Neural progenitor cell (in vitro differentiated cells): ENCODE measurements around the gene IPO13. TPM values are rescaled to one million over a fixed set of nuclear protein-coding genes. Genes with fewer than 3 reads are reported as not detected.

Experiments used
- DNase-seq: peaks from one replicate; pipeline ENCODE4 v3.0.0-alpha.2; 2016; ENCODE audit warnings: low spot score
- H2AFZ ChIP-seq: fragments of 200-600 bp; sonication (generic); replicated peaks from 2 replicates; pipeline ENCODE4 v1.6.1; 2016; ENCODE audit warnings: antibody characterized with exemption
- H3F3A ChIP-seq: fragments of 200-600 bp; sonication (generic); 2 replicates; pipeline ENCODE4 v1.6.1; 2016; ENCODE audit warnings: antibody characterized with exemption, low read depth
- H3K27ac ChIP-seq: fragments of 200-600 bp; sonication (generic); 2 replicates; pipeline ENCODE4 v1.5.1; 2016; ENCODE audit warnings: mild to moderate bottlenecking
- H3K27me3 ChIP-seq: fragments of 200-600 bp; sonication (generic); 2 replicates; pipeline ENCODE4 v1.6.1; 2016; ENCODE audit warnings: mild to moderate bottlenecking, moderate library complexity
- H3K36me3 ChIP-seq: fragments of 200-600 bp; sonication (generic); 2 replicates; pipeline ENCODE4 v1.5.1; 2016
- H3K4me1 ChIP-seq: fragments of 200-600 bp; sonication (generic); 2 replicates; pipeline ENCODE4 v1.6.1; 2016; ENCODE audit warnings: mixed run types
- H3K4me2 ChIP-seq: fragments of 200-600 bp; sonication (generic); 2 replicates; pipeline ENCODE4 v1.6.1; 2016
- H3K4me3 ChIP-seq: fragments of 200-600 bp; sonication (generic); 2 replicates; pipeline ENCODE4 v1.5.1; 2016
- H3K79me2 ChIP-seq: fragments of 200-600 bp; sonication (generic); 2 replicates; pipeline ENCODE4 v1.6.1; 2016; ENCODE audit warnings: low read depth
- H3K9ac ChIP-seq: fragments of 200-600 bp; sonication (generic); 2 replicates; pipeline ENCODE4 v1.6.1; 2016
- H3K9me3 ChIP-seq: fragments of 200-600 bp; sonication (generic); 2 replicates; pipeline ENCODE4 v1.5.1; 2016; ENCODE audit warnings: low read depth
- H4K20me1 ChIP-seq: fragments of 200-600 bp; sonication (generic); 2 replicates; pipeline ENCODE4 v1.6.1; 2016; ENCODE audit warnings: low read depth
- H3K27ac Mint-ChIP-seq: 3 replicates; pipeline ENCODE4 v1.8.0; 2021; ENCODE audit warnings: mixed read lengths
- H3K27me3 Mint-ChIP-seq: 2 replicates; pipeline ENCODE4 v1.8.0; 2022; ENCODE audit warnings: low read depth, mild to moderate bottlenecking, inconsistent platforms, moderate library complexity, mixed read lengths; ENCODE audit not compliant: insufficient read depth
- H3K36me3 Mint-ChIP-seq: 3 replicates; pipeline ENCODE4 v1.8.0; 2021; ENCODE audit warnings: mixed read lengths
- H3K4me1 Mint-ChIP-seq: 3 replicates; pipeline ENCODE4 v1.8.0; 2021; ENCODE audit warnings: mixed read lengths
- H3K4me3 Mint-ChIP-seq: 3 replicates; pipeline ENCODE4 v1.8.0; 2021; ENCODE audit warnings: mild to moderate bottlenecking, moderate library complexity, mixed read lengths
- H3K9me3 Mint-ChIP-seq: 3 replicates; pipeline ENCODE4 v1.8.0; 2020; ENCODE audit warnings: mixed read lengths
- CTCF ChIP-seq: fragments of 200-600 bp; sonication (generic); IDR thresholded peaks from 2 replicates; pipeline ENCODE4 v1.5.1; 2017; ENCODE audit warnings: antibody characterized with exemption, mild to moderate bottlenecking
- EZH2 ChIP-seq: fragments of 200-600 bp; sonication (generic); IDR thresholded peaks from 2 replicates; pipeline ENCODE4 v1.6.1; 2017; ENCODE audit warnings: antibody characterized with exemption, mild to moderate bottlenecking, moderate library complexity
- EZH2phosphoT487 ChIP-seq: fragments of 200-600 bp; sonication (generic); IDR thresholded peaks from 2 replicates; pipeline ENCODE4 v1.6.1; 2017; ENCODE audit warnings: antibody characterized with exemption
- total RNA-seq: library from RNA; depleted of rRNA; stranded (reverse); fragments of >200 nt; gene quantifications from 2 replicates; pipeline ENCODE4 v1.2.3, GENCODE V29; 2015; ENCODE audit warnings: low replicate concordance

Gene IPO13
- total RNA-seq, 1 donor from 2014 or later = 7.2 TPM

DNA sequence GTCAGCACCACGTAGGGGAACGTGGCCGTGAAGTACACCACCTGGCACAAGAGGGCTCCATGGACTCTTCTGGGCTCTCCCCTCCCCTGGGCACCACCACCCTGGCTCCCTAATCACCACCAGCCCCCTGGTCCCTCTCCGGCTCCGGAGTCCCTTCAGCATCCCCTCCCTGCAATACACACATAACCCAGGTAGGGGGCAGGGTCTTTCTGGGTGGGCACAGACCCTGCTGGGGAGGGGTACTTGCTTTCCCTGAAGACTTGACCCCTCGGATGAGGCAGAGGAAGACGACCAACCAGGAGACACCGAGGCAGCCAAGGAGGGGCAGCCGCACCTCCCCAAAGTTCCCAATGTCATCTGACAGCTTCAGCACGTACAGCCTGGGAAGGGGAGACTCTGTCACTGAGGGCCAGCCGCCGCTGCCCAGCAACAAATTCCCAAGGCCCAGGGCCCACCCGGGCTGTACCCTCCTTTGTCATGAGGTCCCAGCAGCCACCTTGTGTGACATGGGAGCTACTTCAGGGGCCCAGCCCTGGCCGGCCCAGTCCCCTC lies 55.9 kb downstream of the IPO13 start:
- no peak for DNase-seq
- H3K4me3 Mint-ChIP-seq = no peak overlapping the region
- H3K36me3 Mint-ChIP-seq = peaks cover 3% of the 10 kb centered on the region
- H3K27me3 Mint-ChIP-seq = peaks cover 2% of the 10 kb centered on the region
- Histone ChIP-seq H3K79me2 (no peaks in the 10 kb centered on the region), H3K4me1 (no peaks in the 10 kb centered on the region), H3K4me3 (no peak overlapping the region), H3K4me2 (no peak overlapping the region), H3K9ac (no peak overlapping the region), H2AFZ (no peak overlapping the region), H3F3A (peaks cover 4% of the 10 kb centered on the region), H3K9me3 (no peaks in the 10 kb centered on the region), H3K27me3 (no peaks in the 10 kb centered on the region), H3K36me3 (no peaks in the 10 kb centered on the region), H3K27ac (no peak overlapping the region), H4K20me1 (no peaks in the 10 kb centered on the region)
- H3K4me1 Mint-ChIP-seq = peaks cover 26% of the 10 kb centered on the region
- H3K9me3 Mint-ChIP-seq = no peaks in the 10 kb centered on the region
- H3K27ac Mint-ChIP-seq = no peak overlapping the region
- TF ChIP-seq EZH2phosphoT487 (no peak), CTCF (peak; percentile 45)

- H4K20me1 ChIP-seq = no peaks in the 10 kb centered on the region
- no peaks in the 10 kb centered on the region for H3K36me3 ChIP-seq
- Mint-ChIP-seq H3K4me3 (no peak overlapping the region), H3K4me1 (peaks cover 13% of the 10 kb centered on the region), H3K27ac (no peak overlapping the region), H3K27me3 (peaks cover 2% of the 10 kb centered on the region), H3K9me3 (no peaks in the 10 kb centered on the region), H3K36me3 (peaks cover 4% of the 10 kb centered on the region)
- H3K27ac ChIP-seq = no peak overlapping the region
- H3K79me2 ChIP-seq = no peaks in the 10 kb centered on the region
- H3K4me3 ChIP-seq = no peak overlapping the region
- H3K27me3 ChIP-seq = no peaks in the 10 kb centered on the region
- H3K4me2 ChIP-seq = no peak overlapping the region
- H3K9me3 ChIP-seq = no peaks in the 10 kb centered on the region
- no peak overlapping the region for H3K9ac ChIP-seq
- H3K4me1 ChIP-seq = no peaks in the 10 kb centered on the region
- TF ChIP-seq CTCF = no peak
- TF ChIP-seq EZH2phosphoT487 = no peak
- TF ChIP-seq EZH2 = no peak
- no peak for DNase-seq
- H3F3A ChIP-seq = peaks cover 4% of the 10 kb centered on the region
- H2AFZ ChIP-seq = no peak overlapping the region
These were observed 61.5 kb downstream of the IPO13 start for GRCh38 chr1:44008259-44008658.

DNA sequence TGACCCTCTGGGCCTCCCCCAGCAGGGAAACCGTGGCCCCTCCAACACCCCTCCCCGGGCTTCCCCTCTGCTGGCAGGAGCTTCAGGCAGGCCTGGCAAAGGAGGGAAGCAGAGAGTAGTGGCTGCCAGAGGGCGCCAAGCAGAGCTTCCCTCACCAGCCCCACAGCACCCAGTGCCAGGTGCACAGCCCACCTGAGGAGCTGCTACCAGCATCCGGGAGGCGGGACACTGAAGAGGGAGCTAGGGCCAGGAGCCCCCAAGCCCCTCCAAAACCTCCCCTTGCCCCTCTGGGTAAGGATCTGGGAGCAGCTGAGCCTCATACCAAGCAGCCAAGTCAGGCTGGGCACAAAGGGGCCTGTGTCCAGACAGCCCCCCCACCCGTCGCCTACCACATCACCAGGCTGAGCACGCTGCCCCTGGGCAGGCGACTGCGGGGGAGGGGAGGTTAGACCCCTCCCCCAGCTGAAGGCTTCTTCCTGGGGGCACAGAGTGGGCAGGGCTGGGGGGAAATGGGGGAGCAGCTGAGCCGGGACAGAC lies 64.3 kb downstream of the IPO13 start:
- no peaks in the 10 kb centered on the region for H3K9me3 Mint-ChIP-seq
- H3K4me3 Mint-ChIP-seq = no peak overlapping the region
- H3K36me3 ChIP-seq = no peaks in the 10 kb centered on the region
- H3F3A ChIP-seq = peaks cover 2% of the 10 kb centered on the region
- no peaks in the 10 kb centered on the region for H3K9me3 ChIP-seq
- peaks cover 32% of the 10 kb centered on the region for H3K4me1 Mint-ChIP-seq
- TF ChIP-seq CTCF (no peak), EZH2 (no peak)
- H3K9ac ChIP-seq = no peak overlapping the region
- H3K27me3 ChIP-seq = no peaks in the 10 kb centered on the region
- H2AFZ ChIP-seq = no peak overlapping the region
- peaks cover 8% of the 10 kb centered on the region for H4K20me1 ChIP-seq
- no peaks in the 10 kb centered on the region for H3K79me2 ChIP-seq
- no peak for DNase-seq
- no peak overlapping the region for H3K27ac Mint-ChIP-seq
- peaks cover 4% of the 10 kb centered on the region for H3K36me3 Mint-ChIP-seq
- no peak overlapping the region for H3K4me2 ChIP-seq
- no peak overlapping the region for H3K27ac ChIP-seq
- H3K4me1 ChIP-seq = peaks cover 7% of the 10 kb centered on the region
- H3K27me3 Mint-ChIP-seq = peaks cover 5% of the 10 kb centered on the region
- H3K4me3 ChIP-seq = no peak overlapping the region
